HG02588 (cell line): Measurements from ENCODE around the gene TMEM150A.
"Not testable (repeated sequence)": the region's sequence is repeated elsewhere in the genome, so short reads cannot be mapped to it uniquely, and the experiment has no call there.

Source experiments
- ATAC-seq: cut with Tn5 transposase; IDR thresholded peaks from one replicate; pipeline ENCODE4 v1.9.1; 2021; ENCODE audit warnings: mild to moderate bottlenecking, moderate library complexity; ENCODE audit not compliant: unreplicated experiment

The TMEM150A gene

DNA sequence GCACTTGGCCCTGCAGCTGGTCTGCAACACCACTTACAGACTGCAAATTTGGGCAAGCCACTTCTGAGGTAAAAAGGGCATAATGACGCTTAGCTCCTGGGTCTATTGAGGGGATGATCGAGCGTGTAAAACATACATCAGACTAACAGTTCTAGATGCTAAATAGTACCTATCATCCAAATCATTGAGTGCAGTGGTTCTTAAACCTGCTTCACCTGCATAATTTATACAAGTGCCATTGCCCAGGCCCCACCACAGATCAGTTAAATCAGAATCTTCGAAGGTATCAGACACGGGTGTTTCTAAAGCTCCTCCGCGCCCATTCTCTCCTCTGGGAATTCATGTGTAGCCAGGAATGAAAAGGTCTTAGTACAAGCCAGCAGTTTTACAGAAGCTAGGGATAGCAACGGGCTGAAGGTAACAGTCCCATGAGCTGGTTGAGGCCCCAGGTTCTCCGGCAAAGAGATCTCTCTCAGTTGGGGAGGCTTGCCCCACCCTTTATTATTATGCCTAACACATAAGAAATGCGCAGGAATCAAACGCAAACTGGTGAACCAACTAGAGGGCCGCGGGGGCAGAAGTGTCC is 7.7 kb downstream of the TMEM150A start:
- no peak for ATAC-seq

DNA sequence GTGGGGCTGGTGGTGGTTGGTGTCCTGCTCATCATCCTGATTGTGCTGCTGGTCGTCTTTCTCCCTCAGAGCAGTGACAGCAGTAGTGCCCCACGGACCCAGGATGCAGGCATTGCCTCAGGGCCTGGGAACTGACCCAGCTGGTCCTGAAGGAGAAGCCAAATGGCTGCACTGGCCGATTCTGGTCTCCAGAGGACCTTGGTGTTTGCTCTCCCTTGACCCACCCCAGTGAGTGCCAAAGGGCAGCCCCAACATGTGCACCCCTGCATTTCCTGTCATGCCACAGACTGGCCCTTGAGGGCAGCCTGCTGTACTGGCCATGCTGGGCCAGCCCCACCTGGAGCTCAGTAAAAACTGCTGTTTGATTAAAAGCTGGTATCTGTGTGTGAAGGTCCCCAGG is 9.5 kb downstream of the TMEM150A start:
- no peak for ATAC-seq

DNA sequence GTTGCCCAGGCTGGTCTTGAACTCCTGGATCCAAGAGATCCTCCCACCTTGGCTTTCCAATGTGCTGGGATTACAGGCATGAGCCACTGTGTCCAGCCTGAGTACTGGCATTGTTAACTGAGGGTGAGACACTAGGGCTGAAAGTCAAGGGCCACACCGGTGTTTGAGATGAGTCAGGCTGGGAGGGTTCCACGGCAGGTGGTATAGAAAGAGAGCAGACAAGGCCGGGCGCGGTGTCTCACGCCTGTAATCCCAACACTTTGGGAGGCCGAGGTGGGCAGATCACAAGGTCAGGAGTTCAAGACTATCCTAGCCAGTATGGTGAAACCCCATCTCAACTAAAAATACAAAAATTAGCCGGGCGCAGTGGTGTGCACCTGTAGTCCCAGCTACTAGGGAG is 10.2 kb downstream of the TMEM150A start:
- ATAC-seq: not testable (repeated sequence)

DNA sequence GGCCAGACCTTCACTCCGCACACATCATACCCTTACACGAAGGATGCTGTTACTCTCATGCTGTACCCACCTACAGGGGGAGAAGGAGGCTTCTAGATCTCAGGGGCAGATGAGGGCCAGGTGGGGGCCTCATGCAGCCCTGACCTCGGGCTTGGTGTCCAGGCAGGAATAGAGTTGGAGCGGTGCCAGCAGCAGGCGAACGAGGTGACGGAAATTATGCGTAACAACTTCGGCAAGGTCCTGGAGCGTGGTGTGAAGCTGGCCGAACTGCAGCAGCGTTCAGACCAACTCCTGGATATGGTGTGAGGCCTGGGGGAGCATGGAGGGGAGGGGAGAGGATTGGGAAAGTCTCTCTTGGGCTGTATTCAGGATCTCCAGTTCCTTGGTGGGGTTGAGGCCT is 10.9 kb downstream of the TMEM150A start:
- no peak for ATAC-seq

DNA sequence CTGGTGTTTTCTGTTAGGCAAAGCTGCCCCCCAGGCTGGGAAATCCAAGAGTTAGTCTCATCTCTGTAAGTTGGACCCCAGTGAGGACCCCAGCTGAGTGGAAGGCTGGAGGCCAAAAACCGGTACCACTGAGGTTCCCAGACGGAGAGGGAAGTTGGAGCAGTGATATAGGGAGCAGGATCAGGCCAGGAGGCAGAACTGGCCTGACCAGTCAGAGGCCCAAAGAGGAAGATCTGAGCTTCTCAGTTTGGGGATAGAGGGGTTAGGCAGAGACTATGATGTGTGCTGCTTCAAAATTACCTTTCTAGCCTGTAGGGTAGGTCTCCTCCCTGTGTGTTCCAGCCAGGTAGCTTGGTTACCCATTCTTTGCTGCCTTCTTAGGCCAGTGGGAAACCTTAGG is 11.5 kb downstream of the TMEM150A start:
- ATAC-seq: no peak

DNA sequence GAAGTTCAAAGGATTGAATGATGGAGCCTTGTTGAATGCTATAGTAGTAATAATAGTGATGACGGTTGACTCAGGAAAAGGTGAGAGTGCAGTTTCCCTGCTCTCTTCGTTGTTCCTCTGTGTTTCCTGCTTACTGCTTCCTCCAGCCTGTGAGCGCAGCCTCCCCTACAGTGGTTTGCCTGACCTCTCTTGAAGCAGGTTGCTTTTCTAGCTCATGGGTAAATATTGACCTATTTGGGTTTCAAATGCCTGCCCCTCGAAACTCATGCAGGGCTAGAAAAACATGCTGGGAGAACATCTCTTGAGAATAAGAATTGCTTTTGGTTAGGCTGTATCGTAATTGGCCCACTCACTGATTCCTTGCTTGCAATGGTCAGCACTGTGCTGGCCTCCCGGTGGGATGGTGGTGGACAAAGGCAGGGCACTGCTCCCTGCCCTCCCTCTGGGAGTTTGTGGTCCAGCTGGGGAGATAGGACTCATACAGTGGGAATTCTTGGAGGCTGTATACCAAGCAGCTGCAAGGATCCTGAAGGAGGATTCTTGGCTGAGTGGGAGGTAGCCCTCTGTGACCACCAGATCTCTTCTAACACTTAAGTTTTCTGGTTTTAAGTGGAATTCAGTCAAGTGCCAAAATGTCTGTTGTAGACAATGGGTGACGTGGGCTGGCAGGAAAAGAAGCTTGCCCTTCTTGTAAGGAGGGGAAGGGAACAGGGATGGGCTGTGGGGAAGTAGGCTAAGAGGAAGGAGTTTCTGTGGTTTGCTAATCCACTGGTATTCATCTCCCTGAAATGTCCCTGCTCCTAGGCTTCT is 12.3 kb downstream of the TMEM150A start:
- no peak for ATAC-seq

DNA sequence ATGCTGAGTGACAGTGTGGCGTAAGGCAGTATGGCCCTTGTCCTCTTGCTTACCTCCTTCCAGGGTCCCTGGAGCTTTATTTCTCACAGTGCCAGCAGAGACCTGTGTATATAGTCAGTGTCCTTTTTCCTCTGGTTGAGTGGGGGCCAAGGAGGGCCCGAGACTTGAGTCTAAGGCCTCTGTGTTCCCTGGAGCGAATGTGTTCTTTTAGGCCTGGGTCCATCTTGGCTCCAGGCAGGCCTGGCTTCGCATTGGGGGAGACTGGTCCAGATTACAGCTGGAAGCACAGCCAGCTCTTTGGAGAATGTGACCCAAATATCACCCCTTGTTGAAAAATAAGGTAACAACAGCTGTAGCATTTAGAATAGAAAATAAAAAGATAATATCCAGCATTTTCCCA is 13.3 kb downstream of the TMEM150A start:
- ATAC-seq: no peak

DNA sequence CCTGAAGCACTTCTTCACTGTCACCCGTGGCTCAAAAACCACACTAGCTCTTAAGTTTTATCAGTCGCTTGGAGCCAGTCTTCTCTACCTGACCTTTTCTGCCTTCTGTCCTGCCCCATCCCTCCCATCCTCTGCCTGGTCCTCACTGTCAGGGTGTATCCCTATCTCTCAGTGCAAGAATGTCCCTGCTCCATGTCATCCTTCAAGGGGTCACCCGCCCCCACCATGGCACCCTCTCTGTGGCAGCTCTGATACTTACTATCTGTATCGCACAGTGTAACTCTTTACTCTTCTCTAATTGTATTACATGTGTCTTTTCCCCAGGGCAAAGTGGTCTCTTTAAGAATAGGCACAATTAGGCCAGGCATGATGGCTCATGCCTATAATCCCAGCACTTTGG is 13.9 kb downstream of the TMEM150A start:
- no peak for ATAC-seq

DNA sequence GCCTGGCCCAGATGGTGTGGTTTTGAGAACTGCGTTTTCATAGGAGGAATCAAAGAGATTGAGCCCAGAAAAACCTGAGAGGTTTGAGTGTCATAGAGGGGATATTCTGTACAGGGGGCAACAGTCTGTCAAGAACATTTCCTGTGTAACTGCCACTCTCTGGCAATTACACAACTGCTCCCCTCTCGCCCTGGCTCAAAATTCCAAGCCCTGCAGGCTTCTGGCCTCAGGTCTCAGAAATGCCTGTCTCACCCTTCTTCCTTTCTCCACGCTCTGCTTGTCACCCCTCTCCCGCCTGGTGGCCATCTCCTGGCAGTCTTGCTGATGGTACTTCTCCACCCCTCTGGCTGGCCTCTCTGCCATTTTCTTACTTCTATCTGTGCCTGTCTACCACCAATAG is 14.3 kb downstream of the TMEM150A start:
- no peak for ATAC-seq

DNA sequence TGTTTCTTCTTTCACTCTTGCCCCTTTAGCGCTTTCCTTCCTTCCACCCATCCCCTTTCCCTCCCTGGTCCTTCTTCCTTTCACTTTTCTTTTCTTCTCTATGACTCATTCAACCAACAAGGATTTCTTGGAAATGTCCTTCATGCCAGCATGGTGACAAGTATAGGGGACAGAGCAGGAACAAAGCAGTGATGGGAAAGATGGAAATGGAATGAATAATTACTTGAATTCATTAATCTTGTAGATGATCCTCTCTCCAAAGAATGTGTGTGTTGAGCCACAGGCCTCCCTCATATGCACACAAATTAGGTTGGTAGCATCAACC is 16.8 kb downstream of the TMEM150A start:
- ATAC-seq: no peak

DNA sequence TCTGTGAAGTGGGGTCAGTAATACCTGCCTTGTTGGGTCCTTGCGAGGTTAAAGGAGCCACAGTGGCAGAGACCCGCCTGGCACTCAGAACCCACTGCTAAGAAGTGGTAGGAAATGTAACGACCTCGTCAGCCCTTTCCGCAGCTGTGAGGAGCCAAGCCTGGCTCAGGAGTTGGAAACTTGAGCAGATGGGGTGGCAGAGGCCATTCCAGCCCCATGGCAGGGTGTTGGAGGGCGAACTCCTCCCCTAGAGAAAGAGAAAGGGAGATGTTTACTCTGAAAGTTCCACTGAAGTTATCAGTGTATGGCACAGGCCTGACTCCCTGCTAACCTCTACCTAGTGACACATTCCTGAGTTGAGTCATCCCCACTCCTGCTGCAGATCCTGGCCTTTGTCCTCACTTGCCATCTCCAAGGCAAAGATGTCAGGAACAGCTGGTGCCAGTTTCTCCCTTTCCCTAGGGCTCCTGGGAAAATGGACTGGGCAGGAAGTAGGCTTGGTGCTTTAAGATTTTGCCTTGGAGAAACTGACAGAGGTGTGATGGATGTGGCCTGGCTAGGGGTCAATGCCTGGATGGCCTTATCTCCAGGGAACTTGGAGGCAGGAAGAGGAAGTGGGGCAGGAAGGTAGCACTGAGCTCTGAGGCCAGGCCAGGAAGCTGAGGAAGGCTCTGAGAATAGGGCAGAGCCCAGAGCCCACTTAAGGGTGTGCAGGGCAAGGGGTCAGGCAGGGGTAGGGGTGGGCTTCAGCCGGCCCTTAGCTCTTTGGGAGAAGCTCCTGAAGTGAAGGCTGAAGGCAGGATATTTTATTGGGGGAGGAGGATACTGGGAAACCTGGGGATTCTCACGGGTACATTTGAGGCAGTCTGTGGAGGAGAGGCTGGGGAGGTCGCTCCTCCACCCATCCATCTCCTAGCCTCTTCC is 17.4 kb downstream of the TMEM150A start:
- ATAC-seq: peak; percentile 49

DNA sequence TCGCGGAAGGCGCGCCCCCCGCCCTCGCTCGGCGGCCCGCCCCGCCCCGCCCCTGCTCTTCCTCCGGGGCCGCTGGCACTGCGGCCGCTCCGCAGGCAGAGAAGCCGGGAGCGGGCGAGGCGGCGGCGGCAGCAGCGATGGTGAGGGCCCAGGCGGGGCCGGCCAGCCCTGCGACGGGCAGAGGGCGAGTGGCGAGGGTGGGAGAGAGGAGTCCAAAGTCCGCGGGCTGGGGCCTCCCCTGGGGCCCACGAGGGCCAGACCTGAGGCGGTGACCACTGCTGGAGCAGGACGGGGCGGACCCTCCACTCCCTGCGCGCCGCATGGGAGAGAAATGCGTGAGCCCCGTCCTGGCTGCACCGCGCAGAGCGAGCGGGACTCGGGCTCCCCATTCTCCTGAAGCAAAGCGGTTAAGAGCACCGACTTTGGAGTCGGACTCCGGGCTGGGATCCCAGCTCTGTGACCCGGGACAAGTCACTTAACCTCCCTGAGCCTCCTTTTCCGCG is 18.1 kb downstream of the TMEM150A start, which contains the start of gene VAMP5:
VAMP5 (plus strand) TSS at position 78 of the 503 bp plus-strand sequence; CDS start at position 138, 60 bp downstream.
- peak; percentile 29 for ATAC-seq

DNA sequence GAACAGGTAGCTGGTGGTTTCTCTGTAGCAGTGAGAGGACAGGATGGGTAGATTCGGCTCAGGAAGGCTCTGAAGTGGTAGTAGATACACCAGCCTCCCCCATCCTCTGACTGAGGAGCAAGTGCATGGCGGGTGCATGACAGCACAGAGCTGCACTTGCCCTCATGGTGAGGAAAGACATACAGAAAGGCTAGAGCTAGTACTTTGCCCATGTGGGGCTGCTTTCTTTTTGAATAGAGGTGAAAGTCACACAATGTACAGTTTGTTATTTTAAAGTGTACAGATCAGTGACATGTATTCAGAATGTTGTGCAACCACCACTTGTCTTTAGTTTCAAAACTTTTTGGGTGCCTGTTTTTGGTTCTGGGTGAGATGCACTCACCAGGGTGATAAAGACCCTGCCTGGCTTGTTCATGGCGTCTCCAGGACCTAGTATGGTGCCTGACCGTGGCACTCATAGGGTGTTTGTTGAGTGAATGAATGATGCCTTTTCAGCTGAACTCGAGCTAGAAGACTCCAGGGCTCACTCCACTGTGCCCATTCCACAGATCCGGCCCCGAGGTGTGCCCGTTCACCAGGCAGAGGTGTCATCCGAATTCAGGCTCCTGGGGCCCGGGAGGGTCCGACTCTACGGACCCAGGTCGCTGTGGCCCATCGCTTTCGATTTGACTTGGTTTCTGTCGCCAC is 18.7 kb downstream of the TMEM150A start:
- ATAC-seq: peak; percentile 45

DNA sequence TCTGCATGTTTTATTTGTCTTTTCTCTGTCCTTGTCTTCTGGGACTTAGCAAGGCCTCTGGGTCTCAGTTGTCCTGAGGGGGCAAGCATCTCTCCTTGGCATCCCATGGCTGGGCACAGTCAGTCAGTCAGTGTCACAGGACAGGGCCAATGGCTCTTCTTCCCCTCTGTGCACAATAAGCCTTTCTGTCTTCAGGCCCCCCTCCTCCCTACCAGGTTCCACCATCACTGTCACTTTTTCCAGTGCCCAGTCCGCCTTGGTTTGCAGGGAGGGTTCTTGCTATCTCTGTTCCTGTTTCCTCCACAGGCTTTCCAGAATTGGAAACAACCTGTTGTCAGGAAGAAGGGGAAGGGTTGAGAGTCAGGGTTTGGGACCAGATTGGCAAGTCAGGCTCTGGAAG is 20.0 kb downstream of the TMEM150A start:
- no peak for ATAC-seq

DNA sequence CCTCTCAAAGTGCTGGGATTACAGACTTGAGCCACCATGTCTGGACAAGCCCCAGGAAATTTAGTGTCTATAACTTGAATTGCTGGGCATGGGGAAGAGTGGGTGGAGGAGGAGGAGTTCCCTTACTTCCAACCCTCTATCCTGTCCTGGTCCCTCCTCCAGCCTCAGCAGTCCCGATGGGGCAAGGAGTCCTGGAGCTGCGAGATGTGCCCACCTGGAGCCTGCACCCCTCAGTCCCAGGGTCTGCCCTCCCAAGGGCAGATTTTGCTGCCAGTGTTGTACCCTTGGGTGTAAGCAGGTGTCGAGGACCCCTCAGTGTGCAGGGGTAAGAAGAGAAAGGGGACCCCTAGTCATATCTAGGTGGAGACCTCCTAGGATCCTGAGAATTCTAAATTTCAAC is 22.3 kb downstream of the TMEM150A start:
- ATAC-seq: no peak

DNA sequence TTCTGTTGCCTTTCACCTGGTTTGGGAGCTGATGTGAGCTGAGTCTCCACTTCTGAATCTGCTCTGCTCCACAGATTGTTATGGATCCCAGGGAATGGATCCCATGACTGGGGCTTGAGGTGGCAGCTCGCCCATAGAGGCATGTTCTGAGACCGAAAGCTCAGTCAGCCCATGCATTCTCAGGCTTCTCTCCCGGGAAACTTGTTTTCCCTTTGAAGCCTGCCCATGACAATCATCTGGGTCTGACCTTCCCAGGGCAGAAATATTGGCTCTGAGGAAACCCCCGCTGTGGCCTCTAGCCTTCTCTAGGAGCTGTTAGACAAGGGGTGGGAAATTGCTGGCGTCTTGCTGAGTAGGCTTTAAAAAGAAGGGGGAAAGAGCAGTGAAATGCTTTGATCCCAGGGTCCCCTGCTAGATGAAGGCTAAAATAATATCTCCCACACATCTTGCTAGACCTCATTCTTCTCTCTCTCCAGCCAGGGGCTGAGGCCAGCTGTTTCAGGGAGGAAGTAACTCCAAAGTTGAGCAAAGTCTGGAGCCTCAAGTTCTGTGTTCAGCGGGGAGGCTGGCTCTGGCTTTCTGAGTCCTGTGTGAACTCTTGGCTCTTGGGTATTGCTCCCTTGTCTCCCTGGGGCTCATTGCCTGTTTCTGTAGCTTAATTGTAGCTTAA is 23.1 kb downstream of the TMEM150A start:
- no peak for ATAC-seq

DNA sequence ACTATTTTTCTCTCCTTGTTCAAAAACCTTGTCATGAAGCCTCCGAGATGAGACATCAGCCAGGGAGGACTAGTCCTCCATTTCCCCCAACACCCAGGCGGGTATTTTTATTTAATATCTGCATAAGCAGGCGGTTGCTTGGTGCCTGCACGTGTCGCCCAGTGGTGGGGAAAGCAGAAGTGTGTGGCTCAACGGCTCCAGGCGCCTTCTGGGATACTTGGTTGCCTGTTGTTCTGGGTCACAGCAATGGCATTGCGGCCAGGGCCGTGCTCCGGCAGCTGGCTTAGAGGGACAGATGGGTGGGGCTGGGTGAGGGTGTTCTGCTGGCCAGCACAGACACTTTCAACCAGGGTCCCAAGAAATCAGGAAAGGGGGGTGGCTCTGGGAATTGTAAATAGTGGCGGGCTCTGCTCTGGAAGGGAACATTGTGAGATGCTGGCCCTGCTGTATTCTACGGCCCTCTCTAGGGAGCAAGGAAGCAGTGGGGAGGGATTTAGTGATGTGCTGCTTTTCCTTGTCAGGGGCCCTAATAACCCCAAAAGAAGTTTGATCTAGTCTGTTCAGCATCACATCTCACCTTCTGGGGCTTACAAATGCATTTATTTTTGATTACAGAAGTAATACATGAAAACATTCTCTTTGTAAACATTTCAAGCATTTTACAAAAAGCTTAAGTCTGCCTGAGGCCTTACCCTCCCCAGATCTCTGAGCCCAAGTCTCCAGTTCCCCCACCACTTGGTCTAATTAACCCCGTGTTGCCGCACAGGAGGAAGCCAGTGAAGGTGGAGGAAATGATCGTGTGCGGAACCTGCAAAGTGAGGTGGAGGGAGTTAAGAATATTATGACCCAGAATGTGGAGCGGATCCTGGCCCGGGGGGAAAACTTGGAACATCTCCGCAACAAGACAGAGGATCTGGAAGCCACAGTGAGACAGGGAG is 24.0 kb downstream of the TMEM150A start:
- peak; percentile 28 for ATAC-seq

DNA sequence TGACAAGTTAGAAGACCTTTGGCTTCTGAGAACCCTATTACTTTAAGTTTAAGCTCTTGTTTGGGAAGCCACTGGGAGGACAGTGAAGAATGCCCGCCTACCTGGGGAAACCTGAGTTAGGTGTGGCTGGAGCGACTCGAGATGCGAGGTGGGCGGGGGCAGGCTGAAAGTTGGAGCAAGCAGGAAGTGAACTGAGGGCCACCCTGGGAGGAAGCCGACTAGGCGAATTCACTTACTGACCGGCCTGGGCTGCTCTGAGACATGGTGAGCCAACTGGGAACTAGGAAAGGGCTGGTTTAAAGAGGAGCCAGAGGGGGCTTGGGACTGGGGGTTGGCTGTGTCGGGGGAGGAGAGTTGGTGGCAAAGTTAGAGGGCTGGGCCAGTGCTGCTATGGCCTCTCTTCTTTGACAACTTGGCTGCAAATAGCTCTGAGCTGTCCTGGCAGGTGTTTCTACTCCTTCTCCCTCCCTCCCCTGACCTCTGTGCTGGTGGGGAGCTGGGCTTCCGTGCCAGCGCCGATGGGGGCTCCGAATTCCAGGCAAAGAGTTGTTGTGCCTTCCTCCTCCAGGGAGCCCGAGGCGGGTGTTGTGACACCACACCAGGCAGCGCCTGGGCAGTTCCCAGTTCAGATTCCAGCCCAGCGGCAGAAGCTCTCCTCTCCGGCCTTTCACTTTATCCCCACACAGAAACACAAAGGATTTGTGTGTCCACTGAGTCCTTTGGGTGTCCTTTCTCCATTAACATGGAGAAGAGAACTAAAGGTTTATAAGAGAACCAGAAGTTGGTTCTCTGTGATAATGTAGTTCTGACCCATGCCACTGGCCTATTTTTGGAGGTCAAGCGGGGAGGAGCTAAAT is 24.9 kb downstream of the TMEM150A start, which contains the start of gene VAMP8:
VAMP8 (plus strand) TSS at position 201 of the 857 bp plus-strand sequence; CDS start at position 262, 61 bp downstream.
- peak; percentile 71 for ATAC-seq
